ENCODE results near the gene SLC1A7.
A peak's percentile ranks its signal among the peaks of the same experiment; 100 is the strongest.

SLC1A7 gene

DNA sequence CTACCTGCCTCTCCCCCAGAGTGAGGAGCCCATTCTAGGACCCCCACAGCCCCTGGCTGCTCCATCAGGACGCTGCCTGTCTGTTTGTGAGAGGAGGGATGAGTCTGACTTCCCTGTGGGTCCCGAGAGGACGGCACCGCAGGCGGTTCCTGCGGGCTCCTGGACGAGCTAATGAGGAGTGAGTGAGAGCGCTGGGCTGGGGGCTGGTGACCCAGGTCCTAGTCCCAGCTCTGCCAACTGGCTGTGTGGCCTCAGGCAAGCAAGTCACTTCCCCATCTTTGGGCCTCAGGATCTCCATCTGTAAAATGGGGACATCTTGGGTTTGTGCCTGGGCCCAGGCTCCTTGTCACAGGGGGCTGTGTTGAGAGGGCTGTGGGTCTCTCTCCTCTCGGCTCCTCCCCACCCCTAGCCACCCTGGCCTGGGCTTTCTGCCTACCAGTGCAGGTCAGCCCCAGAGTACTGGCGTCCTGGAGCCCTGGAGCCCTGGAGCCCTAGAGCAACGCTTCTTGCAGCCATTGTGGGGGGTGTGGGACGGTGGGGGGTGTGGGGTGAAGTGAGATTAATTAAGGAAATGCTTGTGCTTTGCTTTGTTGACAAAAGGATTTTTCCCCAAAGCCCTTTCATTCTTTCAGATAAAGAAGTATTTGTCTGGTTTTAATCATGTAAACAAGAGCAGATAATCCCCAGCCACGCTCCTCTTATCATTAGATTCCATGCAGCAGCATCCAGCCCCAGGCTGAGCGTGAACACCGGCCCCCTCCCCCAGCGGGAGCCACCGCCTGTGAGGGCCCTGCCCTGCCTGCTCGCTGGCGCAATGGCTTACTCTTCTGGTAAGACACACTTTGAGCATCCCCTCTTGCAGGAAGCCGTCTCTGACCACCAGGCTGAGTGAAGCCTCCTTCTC lies 26.8 kb downstream of the SLC1A7 start:
- no peak for DNase-seq (ENCODE audit: low read depth)
- no peak overlapping the region for H3K4me3 ChIP-seq (ENCODE audit: control insufficient read depth, low read depth, low read length)
- TF ChIP-seq, protein P1, sequence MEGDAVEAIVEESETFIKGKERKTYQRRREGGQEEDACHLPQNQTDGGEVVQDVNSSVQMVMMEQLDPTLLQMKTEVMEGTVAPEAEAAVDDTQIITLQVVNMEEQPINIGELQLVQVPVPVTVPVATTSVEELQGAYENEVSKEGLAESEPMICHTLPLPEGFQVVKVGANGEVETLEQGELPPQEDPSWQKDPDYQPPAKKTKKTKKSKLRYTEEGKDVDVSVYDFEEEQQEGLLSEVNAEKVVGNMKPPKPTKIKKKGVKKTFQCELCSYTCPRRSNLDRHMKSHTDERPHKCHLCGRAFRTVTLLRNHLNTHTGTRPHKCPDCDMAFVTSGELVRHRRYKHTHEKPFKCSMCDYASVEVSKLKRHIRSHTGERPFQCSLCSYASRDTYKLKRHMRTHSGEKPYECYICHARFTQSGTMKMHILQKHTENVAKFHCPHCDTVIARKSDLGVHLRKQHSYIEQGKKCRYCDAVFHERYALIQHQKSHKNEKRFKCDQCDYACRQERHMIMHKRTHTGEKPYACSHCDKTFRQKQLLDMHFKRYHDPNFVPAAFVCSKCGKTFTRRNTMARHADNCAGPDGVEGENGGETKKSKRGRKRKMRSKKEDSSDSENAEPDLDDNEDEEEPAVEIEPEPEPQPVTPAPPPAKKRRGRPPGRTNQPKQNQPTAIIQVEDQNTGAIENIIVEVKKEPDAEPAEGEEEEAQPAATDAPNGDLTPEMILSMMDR (conservative IDR thresholded peaks at IDR 0.05; ENCODE audit: control insufficient read depth, insufficient read depth, low read depth, low read length), result no peak

- H3K4me3 ChIP-seq (ENCODE audit: control insufficient read depth, low read depth, low read length), result no peak overlapping the region
- TF ChIP-seq, protein P1 (conservative IDR thresholded peaks at IDR 0.05; ENCODE audit: control insufficient read depth, insufficient read depth, low read depth, low read length), result no peak
- no peak for DNase-seq (ENCODE audit: low read depth)
These were observed 27.6 kb downstream of the SLC1A7 start for GRCh38 chr1:53114581-53115400.

DNA sequence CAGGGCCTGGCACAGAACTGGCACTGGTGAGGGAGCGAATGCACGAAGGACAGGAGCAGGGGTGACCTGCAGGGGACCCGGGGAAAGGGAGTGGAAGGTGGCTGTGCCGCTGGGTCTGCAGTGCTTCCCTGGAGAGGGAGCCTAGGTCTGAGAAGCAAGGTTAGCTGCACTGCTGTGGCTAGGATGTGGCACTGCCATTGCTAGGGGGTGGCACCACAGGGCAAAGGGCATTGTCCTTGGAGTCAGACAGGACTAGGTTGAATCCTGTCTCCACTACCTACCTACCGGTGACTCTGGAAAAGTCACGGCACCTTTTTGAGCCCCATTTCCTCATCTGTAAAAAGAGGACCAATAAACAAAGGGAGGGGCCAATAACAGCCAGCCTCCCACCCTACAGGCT lies 28.3 kb downstream of the SLC1A7 start:
- no peak overlapping the region for H3K4me3 ChIP-seq (ENCODE audit: control insufficient read depth, low read depth, low read length)
- TF ChIP-seq, protein P1 (conservative IDR thresholded peaks at IDR 0.05; ENCODE audit: control insufficient read depth, insufficient read depth, low read depth, low read length), result no peak
- no peak for DNase-seq (ENCODE audit: low read depth)

DNA sequence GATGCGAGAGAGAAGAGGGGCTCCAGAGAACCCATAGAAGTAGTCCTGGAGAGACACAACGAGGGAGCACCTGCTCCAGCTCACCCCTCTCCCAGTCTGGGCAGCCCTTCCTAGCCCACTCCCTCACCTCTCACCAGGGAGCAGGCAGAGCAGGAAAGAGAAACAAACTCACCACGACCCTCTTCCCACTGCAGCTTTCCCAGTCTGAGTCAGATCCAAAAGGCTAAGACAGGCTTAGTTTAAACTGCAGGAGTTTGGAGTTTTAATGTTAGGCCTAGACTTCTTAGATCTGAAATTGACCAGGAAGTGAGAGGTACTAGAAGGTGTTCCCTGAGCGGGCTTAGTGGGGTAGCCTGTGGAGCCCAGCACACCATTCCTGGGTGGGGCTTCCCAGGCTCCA lies 29.6 kb downstream of the SLC1A7 start:
- TF ChIP-seq, protein P1 (conservative IDR thresholded peaks at IDR 0.05; ENCODE audit: control insufficient read depth, insufficient read depth, low read depth, low read length), result no peak
- no peak for DNase-seq (ENCODE audit: low read depth)

GRCh38 chr1:53112271-53112774 lies 30.1 kb downstream of the SLC1A7 start:
- DNase-seq (ENCODE audit: low read depth), result peak; percentile 76
- TF ChIP-seq, protein P1 (conservative IDR thresholded peaks at IDR 0.05; ENCODE audit: control insufficient read depth, insufficient read depth, low read depth, low read length), result no peak
- H3K4me3 ChIP-seq (ENCODE audit: control insufficient read depth, low read depth, low read length), result no peak overlapping the region

More for the DNA sequence above, 29.6 kb downstream of the SLC1A7 start:
- no peak overlapping the region for H3K4me3 ChIP-seq (ENCODE audit: control insufficient read depth, low read depth, low read length)

DNA sequence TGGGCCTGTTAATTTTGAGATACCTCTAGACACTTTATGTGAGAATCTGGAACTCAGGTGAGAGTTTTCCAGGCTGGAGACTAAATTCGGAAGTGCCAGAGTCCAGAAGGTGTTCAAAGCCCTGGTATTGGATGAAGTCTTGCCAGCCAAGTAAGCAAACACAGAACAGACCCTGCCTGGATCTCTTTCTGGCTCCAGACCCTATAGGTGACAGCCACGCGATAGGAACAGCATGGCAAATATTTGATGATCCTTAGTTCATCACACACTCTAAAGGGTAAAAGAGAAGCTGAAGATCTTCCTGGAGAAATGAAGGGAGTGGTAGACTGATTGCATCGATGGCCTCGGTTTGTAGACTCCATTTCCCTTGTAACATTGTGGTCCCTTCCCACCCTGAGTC lies 30.7 kb downstream of the SLC1A7 start:
- DNase-seq (ENCODE audit: low read depth), result no peak
- no peak overlapping the region for H3K4me3 ChIP-seq (ENCODE audit: control insufficient read depth, low read depth, low read length)
- TF ChIP-seq, protein P1 (conservative IDR thresholded peaks at IDR 0.05; ENCODE audit: control insufficient read depth, insufficient read depth, low read depth, low read length), result no peak
